SH-SY5Y (cell line): Measurements from ENCODE around the gene SEMA3F.

Experiments used
- GATA2 ChIP-seq: IDR thresholded peaks from 2 replicates; pipeline ENCODE4 v1.6.1; 2011; ENCODE audit warnings: mild to moderate bottlenecking, low read depth, low read length
- GATA3 ChIP-seq: IDR thresholded peaks from 2 replicates; pipeline ENCODE4 v1.6.1; 2011; ENCODE audit warnings: low read depth, mild to moderate bottlenecking, low read length, moderate library complexity

GRCh38 chr3:50193746-50194127 is 38.6 kb downstream of the SEMA3F start:
- TF ChIP-seq GATA2 (no peak), GATA3 (no peak)
